IMR-90 (cell line): ENCODE data around the gene CNTN4. TPM values are rescaled to one million over a fixed set of nuclear protein-coding genes. Genes with fewer than 3 reads are reported as not detected.

Source experiments
- ATAC-seq: fragments of 200-7000 bp; cut with Tn5 transposase; 2 replicates; pipeline ENCODE4 v1.9.1; 2020; ENCODE audit warnings: low read depth, mild to moderate bottlenecking, moderate library complexity
- BruUV-seq: library from RNA; stranded (reverse); fragments of 400-500 nt; replicated peaks from 2 replicates; lab custom pipeline; 2021; lab: Mats Ljungman, UMichigan
- CTCF ChIA-PET: fragments of 300-600 bp; formaldehyde crosslinking; extraction: SDS; loops from one replicate; lab custom pipeline; 2021; ENCODE audit warnings: antibody characterized with exemption; lab: Yijun Ruan, JAX
- POLR2A ChIA-PET: fragments of 300-600 bp; sonication (Branson Sonifier 250); formaldehyde crosslinking; loops from one replicate; lab custom pipeline; 2022; ENCODE audit warnings: antibody characterized with exemption; ENCODE audit not compliant: unreplicated experiment; lab: Charles Lee
- DNase-seq: peaks from one replicate; pipeline ENCODE4 v3.0.0; 2013
- H2AFZ ChIP-seq: replicated peaks from 2 replicates; pipeline ENCODE3; 2013; ENCODE audit warnings: low read length, mild to moderate bottlenecking; ENCODE audit not compliant: poor library complexity
- H2AK5ac ChIP-seq: 2 replicates; pipeline ENCODE4 v1.6.1; 2013; ENCODE audit warnings: low read depth, low read length, inconsistent platforms
- H2AK9ac ChIP-seq: replicated peaks from 2 replicates; pipeline ENCODE3; 2013; ENCODE audit warnings: mild to moderate bottlenecking, low read depth, low read length, moderate library complexity; ENCODE audit not compliant: poor library complexity
- H2BK120ac ChIP-seq: 2 replicates; pipeline ENCODE4 v1.6.1; 2013; ENCODE audit warnings: low read depth, low read length, inconsistent platforms
- H2BK15ac ChIP-seq: 3 replicates; pipeline ENCODE4 v1.6.1; 2013; ENCODE audit warnings: low read depth, low read length, inconsistent platforms
- H2BK20ac ChIP-seq: 2 replicates; pipeline ENCODE4 v1.6.1; 2013; ENCODE audit warnings: low read depth, mild to moderate bottlenecking, inconsistent platforms, low read length, moderate library complexity
- H2BK5ac ChIP-seq: 2 replicates; pipeline ENCODE4 v1.6.1; 2013; ENCODE audit warnings: mild to moderate bottlenecking, low read depth, low read length, inconsistent platforms; ENCODE audit not compliant: poor library complexity, severe bottlenecking
- H3K14ac ChIP-seq: replicated peaks from 2 replicates; pipeline ENCODE4 v1.6.1; 2013; ENCODE audit warnings: low read depth, low read length, inconsistent platforms
- H3K18ac ChIP-seq: 2 replicates; pipeline ENCODE4 v1.6.1; 2013; ENCODE audit warnings: low read depth, low read length, control low read depth
- H3K23ac ChIP-seq: 2 replicates; pipeline ENCODE4 v1.6.1; 2013; ENCODE audit warnings: low read depth, low read length, inconsistent platforms
- H3K27ac ChIP-seq: 2 replicates; pipeline ENCODE4 v1.5.1; 2013; ENCODE audit warnings: mild to moderate bottlenecking, control low read depth, low read length; ENCODE audit not compliant: insufficient read depth
- H3K27me3 ChIP-seq: 2 replicates; pipeline ENCODE4 v1.6.1; 2013; ENCODE audit warnings: low read length; ENCODE audit not compliant: control insufficient read depth, insufficient read depth
- H3K36me3 ChIP-seq: 2 replicates; pipeline ENCODE4 v1.6.1; 2013; ENCODE audit warnings: low read length, mixed read lengths; ENCODE audit not compliant: control insufficient read depth, insufficient read depth
- H3K4ac ChIP-seq: 2 replicates; pipeline ENCODE4 v1.6.1; 2013; ENCODE audit warnings: low read depth, low read length, inconsistent platforms
- H3K4me1 ChIP-seq: 2 replicates; pipeline ENCODE4 v1.6.1; 2013; ENCODE audit warnings: low read length, mixed read lengths; ENCODE audit not compliant: control insufficient read depth, insufficient read depth
- H3K4me2 ChIP-seq: 2 replicates; pipeline ENCODE4 v1.6.1; 2013; ENCODE audit warnings: low read depth, mild to moderate bottlenecking, control low read depth, low read length, moderate library complexity
- H3K4me3 ChIP-seq: 2 replicates; pipeline ENCODE4 v1.5.1; 2013; ENCODE audit warnings: low read depth, mild to moderate bottlenecking, control low read depth, low read length, moderate library complexity; ENCODE audit not compliant: insufficient read depth
- H3K56ac ChIP-seq: 2 replicates; pipeline ENCODE4 v1.6.1; 2013; ENCODE audit warnings: low read length, inconsistent platforms; ENCODE audit not compliant: insufficient read depth; ENCODE audit errors: extremely low read depth
- H3K79me1 ChIP-seq, 2 experiments: 2 replicates each; pipeline ENCODE4 v1.6.1; 2013; ENCODE audit warnings: low read length in 2 of 2, inconsistent platforms in 1 of 2, low read depth in 1 of 2
- H3K9ac ChIP-seq: 2 replicates; pipeline ENCODE4 v1.6.1; 2013; ENCODE audit warnings: low read depth, low read length, control low read depth
- H3K9me1 ChIP-seq: 2 replicates; pipeline ENCODE4 v1.6.1; 2013; ENCODE audit warnings: low read length, inconsistent platforms; ENCODE audit not compliant: insufficient read depth
- H3K9me3 ChIP-seq: 2 replicates; pipeline ENCODE4 v1.6.1; 2013; ENCODE audit warnings: low read length; ENCODE audit not compliant: control insufficient read depth, insufficient read depth
- H4K20me1 ChIP-seq: 2 replicates; pipeline ENCODE4 v1.6.1; 2013; ENCODE audit warnings: low read length, inconsistent platforms; ENCODE audit not compliant: insufficient read depth
- H4K5ac ChIP-seq: 2 replicates; pipeline ENCODE4 v1.6.1; 2013; ENCODE audit warnings: mild to moderate bottlenecking, low read depth, low read length, control low read depth
- H4K8ac ChIP-seq, 2 experiments: 2 replicates each; pipeline ENCODE4 v1.6.1; 2013; ENCODE audit warnings: low read depth in 2 of 2, low read length in 2 of 2, control low read depth in 1 of 2, inconsistent platforms in 1 of 2
- H4K91ac ChIP-seq: 2 replicates; pipeline ENCODE4 v1.6.1; 2013; ENCODE audit warnings: low read depth, low read length, inconsistent platforms; ENCODE audit not compliant: insufficient read depth
- BHLHE40 ChIP-seq: fragments of 150-350 bp; IDR thresholded peaks from 2 replicates; pipeline ENCODE4 v1.6.1; 2016; ENCODE audit warnings: mild to moderate bottlenecking, low read depth, low read length
- CEBPB ChIP-seq: IDR thresholded peaks from 2 replicates; pipeline ENCODE4 v1.6.1; 2012; ENCODE audit warnings: low read depth, low read length, improper control_type of control experiment
- CHD1 ChIP-seq: IDR thresholded peaks from 2 replicates; pipeline ENCODE4 v1.6.1; 2012; ENCODE audit warnings: low read depth, low read length, improper control_type of control experiment
- CTCF ChIP-seq: conservative IDR thresholded peaks from 2 replicates; pipeline ENCODE4 v1.5.1; 2012; ENCODE audit warnings: mild to moderate bottlenecking, low read depth, low read length, improper control_type of control experiment
- FOS ChIP-seq: fragments of 150-350 bp; IDR thresholded peaks from 2 replicates; pipeline ENCODE4 v1.6.1; 2016; ENCODE audit warnings: low read depth, low read length
- MAFK ChIP-seq: IDR thresholded peaks from 2 replicates; pipeline ENCODE4 v1.6.1; 2012; ENCODE audit warnings: low read depth, low read length, improper control_type of control experiment
- MAZ ChIP-seq: IDR thresholded peaks from 2 replicates; pipeline ENCODE4 v1.6.1; 2012; ENCODE audit warnings: low read depth, mild to moderate bottlenecking, low read length, improper control_type of control experiment, moderate library complexity, borderline replicate concordance
- MXI1 ChIP-seq: IDR thresholded peaks from 2 replicates; pipeline ENCODE4 v1.6.1; 2012; ENCODE audit warnings: low read depth, mild to moderate bottlenecking, low read length, moderate library complexity, borderline replicate concordance
- NFE2L2 ChIP-seq: fragments of 150-350 bp; IDR thresholded peaks from 2 replicates; pipeline ENCODE4 v1.6.1; 2016; ENCODE audit warnings: low read depth, mild to moderate bottlenecking, low read length
- POLR2A ChIP-seq: IDR thresholded peaks from 2 replicates; pipeline ENCODE4 v1.6.1; 2012; ENCODE audit warnings: mild to moderate bottlenecking, low read depth, low read length
- RAD21 ChIP-seq: IDR thresholded peaks from 2 replicates; pipeline ENCODE4 v1.6.1; 2012; ENCODE audit warnings: low read length, improper control_type of control experiment
- RCOR1 ChIP-seq: IDR thresholded peaks from 2 replicates; pipeline ENCODE4 v1.6.1; 2012; ENCODE audit warnings: mild to moderate bottlenecking, low read length, improper control_type of control experiment; ENCODE audit not compliant: insufficient replicate concordance
- RFX5 ChIP-seq: IDR thresholded peaks from 2 replicates; pipeline ENCODE4 v1.8.0; 2012; ENCODE audit warnings: low read depth, mild to moderate bottlenecking, low read length, moderate library complexity
- SMC3 ChIP-seq: fragments of 150-350 bp; IDR thresholded peaks from 2 replicates; pipeline ENCODE4 v1.6.1; 2016; ENCODE audit warnings: low read depth, mild to moderate bottlenecking, antibody characterized with exemption, low read length, moderate library complexity
- USF2 ChIP-seq: fragments of 150-350 bp; IDR thresholded peaks from 2 replicates; pipeline ENCODE4 v1.6.1; 2017; ENCODE audit warnings: mild to moderate bottlenecking, antibody characterized with exemption, low read length, low read depth
- WGBS, 2 experiments: methylation state at CpG; one replicate each; pipeline versions ENCODE4 v1.1.5 to v1.1.7; 2013; ENCODE audit warnings: missing lambda C conversion rate in 2 of 2; ENCODE audit not compliant: insufficient read length in 1 of 2; ENCODE audit errors: extremely low coverage in 2 of 2; 5-methylcytosine and 5-hydroxymethylcytosine counted together
- dilution Hi-C: fragments of 300-500 bp; cut with HindIII; formaldehyde crosslinking; loops from one replicate; pipeline ENCODE4 v1.14.3; 2018; ENCODE audit warnings: low sequenced_read_pairs; ENCODE audit not compliant: unreplicated experiment
- in situ Hi-C: fragments of 300-500 bp; cut with MboI; formaldehyde crosslinking; loops from 3 replicates; pipeline ENCODE4 v1.14.3; 2019; ENCODE audit warnings: low sequenced_read_pairs, inconsistent platforms, mixed read lengths
- intact Hi-C: fragments of 100-400 bp; cut with micrococcal nuclease; formaldehyde crosslinking; loops from 2 replicates; pipeline ENCODE4 v1.10.0; 2022
- polyA plus RNA-seq, 3 experiments: library from polyadenylated mRNA; depleted of rRNA; stranded (reverse); fragments of >200 nt; gene quantifications; 2 replicates each; pipeline ENCODE4 v1.2.3, GENCODE V29; 2012; ENCODE audit warnings: low replicate concordance in 1 of 3
- total RNA-seq: library from RNA; depleted of rRNA; stranded (reverse); fragments of >200 nt; gene quantifications from 2 replicates; pipeline ENCODE4 v1.2.3, GENCODE V29; 2012
- TF ChIP-seq, protein P1 (sequence below): fragments of 150-350 bp; IDR thresholded peaks from 2 replicates; pipeline ENCODE4 v1.6.1; 2016; ENCODE audit warnings: low read depth, mild to moderate bottlenecking, low read length, moderate library complexity, borderline replicate concordance

CNTN4 gene
- total and polyA plus RNA-seq, 2 of the 4 experiments (the other 2 are of a cell fraction) = under 0.01 TPM; not detected in 1

- Histone ChIP-seq H2AK5ac (no peak overlapping the region), H4K91ac (no peak overlapping the region), H3K14ac (no peak overlapping the region), H3K4me3 (no peak overlapping the region), H3K9me1 (no peaks in the 10 kb centered on the region), H3K18ac (no peak overlapping the region), H2AFZ (no peak overlapping the region), H2AK9ac (no peak overlapping the region), H3K56ac (no peak overlapping the region), H4K20me1 (no peaks in the 10 kb centered on the region), H3K23ac (no peak overlapping the region), H3K9me3 (peaks cover 3% of the 10 kb centered on the region), H3K79me1 (no peaks in the 10 kb centered on the region), H2BK15ac (no peak overlapping the region), H2BK5ac (no peak overlapping the region), H3K4ac (no peak overlapping the region), H3K4me2 (no peak overlapping the region), H2BK20ac (no peak overlapping the region), H3K9ac (no peak overlapping the region), H3K27ac (no peak overlapping the region), H3K27me3 (no peaks in the 10 kb centered on the region), H3K36me3 (no peaks in the 10 kb centered on the region), H4K8ac (no peak overlapping the region), H3K4me1 (no peaks in the 10 kb centered on the region), H2BK120ac (no peak overlapping the region), H4K5ac (no peak overlapping the region)
- DNase-seq (no peak), ATAC-seq (no peak)
- CTCF ChIA-PET = no interaction called here
- no TSS peak for BruUV-seq
- WGBS, 2 experiments = no CpG with 5 or more reads among the region's 5 CpGs
- dilution Hi-C loops = no loop called here
- intact Hi-C loops = no loop called here
- TF ChIP-seq, protein P1, sequence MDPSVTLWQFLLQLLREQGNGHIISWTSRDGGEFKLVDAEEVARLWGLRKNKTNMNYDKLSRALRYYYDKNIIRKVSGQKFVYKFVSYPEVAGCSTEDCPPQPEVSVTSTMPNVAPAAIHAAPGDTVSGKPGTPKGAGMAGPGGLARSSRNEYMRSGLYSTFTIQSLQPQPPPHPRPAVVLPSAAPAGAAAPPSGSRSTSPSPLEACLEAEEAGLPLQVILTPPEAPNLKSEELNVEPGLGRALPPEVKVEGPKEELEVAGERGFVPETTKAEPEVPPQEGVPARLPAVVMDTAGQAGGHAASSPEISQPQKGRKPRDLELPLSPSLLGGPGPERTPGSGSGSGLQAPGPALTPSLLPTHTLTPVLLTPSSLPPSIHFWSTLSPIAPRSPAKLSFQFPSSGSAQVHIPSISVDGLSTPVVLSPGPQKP = no peak
- no peak for TF ChIP-seq POLR2A
- no peak for TF ChIP-seq SMC3
- TF ChIP-seq MAZ = no peak
- TF ChIP-seq CTCF = no peak
- TF ChIP-seq RCOR1 = no peak
- no peak for TF ChIP-seq NFE2L2
- TF ChIP-seq CEBPB = no peak
- no peak for TF ChIP-seq USF2
- no peak for TF ChIP-seq BHLHE40
- no peak for TF ChIP-seq FOS
- no peak for TF ChIP-seq RFX5
- TF ChIP-seq MXI1 = no peak
- TF ChIP-seq CHD1 = no peak
- no peak for TF ChIP-seq MAFK
- no peak for TF ChIP-seq RAD21
- in situ Hi-C loops = no loop called here
- POLR2A ChIA-PET = no interaction called here
These were observed 379.0 kb downstream of the CNTN4 start for GRCh38 chr3:2477620-2478019.
